Sigmoid colon (tissue), 4 donors: ENCODE measurements around the gene TSPEAR.

Experiments used
- EP300 ChIP-seq, 4 donors: sonication (generic); formaldehyde crosslinking; IDR thresholded peaks; one replicate each; pipeline ENCODE4 v1.6.1; 2017; ENCODE audit warnings: antibody characterized with exemption in 4 of 4
- POLR2AphosphoS5 ChIP-seq, 4 donors: sonication (generic); formaldehyde crosslinking; IDR thresholded peaks; one replicate each; pipeline ENCODE4 v1.6.1; 2017; ENCODE audit warnings: antibody characterized with exemption in 4 of 4
- TF ChIP-seq, protein P1 (sequence below), 4 experiments: fragments of 450-650 bp in 3 of 4; fragments of 200-600 bp in 1 of 4; IDR thresholded peaks; one replicate each; pipeline ENCODE4 v1.5.1; 2016 to 2019; ENCODE audit warnings: antibody characterized with exemption in 4 of 4, mild to moderate bottlenecking in 3 of 4, moderate library complexity in 2 of 4

DNA sequence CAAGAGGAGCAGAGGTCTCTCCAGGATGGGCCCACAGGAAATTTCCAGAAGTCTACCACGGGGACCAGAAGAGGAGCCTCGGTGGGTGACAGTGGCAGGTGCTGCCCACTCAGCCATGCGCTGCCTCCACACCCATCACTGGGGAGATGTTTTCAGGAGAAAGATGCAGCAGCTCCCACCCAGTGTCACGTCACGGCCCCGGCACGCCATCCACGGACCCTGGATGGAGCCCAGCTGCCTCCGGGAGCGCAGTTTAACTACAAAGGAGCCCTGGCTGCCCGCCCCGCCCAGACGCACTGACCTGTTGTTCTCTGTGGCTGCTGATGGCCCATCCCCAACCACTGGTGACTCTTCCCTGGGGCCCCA lies 6.8 kb downstream of the TSPEAR start:
- TF ChIP-seq, protein P1, sequence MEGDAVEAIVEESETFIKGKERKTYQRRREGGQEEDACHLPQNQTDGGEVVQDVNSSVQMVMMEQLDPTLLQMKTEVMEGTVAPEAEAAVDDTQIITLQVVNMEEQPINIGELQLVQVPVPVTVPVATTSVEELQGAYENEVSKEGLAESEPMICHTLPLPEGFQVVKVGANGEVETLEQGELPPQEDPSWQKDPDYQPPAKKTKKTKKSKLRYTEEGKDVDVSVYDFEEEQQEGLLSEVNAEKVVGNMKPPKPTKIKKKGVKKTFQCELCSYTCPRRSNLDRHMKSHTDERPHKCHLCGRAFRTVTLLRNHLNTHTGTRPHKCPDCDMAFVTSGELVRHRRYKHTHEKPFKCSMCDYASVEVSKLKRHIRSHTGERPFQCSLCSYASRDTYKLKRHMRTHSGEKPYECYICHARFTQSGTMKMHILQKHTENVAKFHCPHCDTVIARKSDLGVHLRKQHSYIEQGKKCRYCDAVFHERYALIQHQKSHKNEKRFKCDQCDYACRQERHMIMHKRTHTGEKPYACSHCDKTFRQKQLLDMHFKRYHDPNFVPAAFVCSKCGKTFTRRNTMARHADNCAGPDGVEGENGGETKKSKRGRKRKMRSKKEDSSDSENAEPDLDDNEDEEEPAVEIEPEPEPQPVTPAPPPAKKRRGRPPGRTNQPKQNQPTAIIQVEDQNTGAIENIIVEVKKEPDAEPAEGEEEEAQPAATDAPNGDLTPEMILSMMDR (IDR thresholded peaks at IDR 0.05) = no peak
- TF ChIP-seq POLR2AphosphoS5 (IDR thresholded peaks at IDR 0.05) = no peak
- TF ChIP-seq EP300 (IDR thresholded peaks at IDR 0.05) = no peak
